GM18499 (cell line): Measurements from ENCODE around the gene ADGRG1.
A peak's percentile ranks its signal among the peaks of the same experiment; 100 is the strongest.

Experiments
- ATAC-seq: cut with Tn5 transposase; IDR thresholded peaks from one replicate; pipeline ENCODE4 v1.9.1; 2021; ENCODE audit warnings: moderate number of reproducible peaks; ENCODE audit not compliant: insufficient read depth, unreplicated experiment

Gene ADGRG1

DNA sequence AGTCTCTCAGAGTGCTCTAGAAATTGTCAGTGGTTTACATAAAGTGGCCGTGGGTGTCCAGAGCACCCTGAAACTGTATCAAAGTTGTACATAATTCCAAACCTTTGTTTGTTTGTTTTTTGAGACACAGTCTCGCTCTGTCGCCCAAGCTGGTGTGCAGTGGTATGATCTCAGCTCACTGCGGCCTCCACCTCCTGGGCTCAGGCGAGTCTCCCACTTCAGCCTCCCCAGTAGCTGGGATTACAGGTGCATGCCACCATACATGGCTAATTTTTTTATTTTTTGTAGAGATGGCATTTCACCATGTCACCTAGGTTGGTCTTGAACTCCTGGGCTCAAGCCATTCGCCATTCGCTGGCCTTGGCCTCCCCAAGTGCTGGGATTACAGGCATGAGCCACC is 24.3 kb upstream of the ADGRG1 start:
- ATAC-seq: no peak

DNA sequence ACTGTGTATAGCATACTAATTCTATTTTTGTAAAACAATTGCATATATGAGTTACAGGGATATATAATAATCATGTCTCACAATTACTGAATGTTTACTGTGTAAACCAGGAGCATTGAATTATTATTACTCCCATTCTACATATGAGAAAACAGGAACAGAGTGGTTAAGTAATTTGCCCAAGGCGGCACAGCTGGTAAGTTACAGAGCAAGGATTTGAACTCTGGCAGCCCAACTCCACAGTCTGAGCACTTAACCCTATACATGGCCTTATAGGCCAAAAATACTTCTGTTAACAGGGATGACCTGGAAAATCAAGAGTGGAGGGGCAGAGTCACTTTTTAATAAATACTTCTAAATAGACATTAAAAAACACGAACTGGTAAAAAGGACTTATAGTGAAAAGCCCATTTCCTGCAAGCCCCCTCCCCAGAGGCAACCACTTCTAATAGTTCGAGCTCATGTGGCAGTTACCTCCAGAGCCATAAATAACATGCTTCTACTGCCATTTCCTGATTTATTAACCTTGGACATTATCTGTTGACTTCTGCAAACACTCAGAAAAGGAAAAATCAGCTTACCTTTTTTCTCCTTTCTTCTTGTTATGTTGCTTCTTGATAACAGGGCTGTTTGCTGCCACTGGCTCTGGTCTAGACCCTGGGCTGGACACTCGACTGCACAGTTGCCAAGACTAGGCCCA is 22.1 kb upstream of the ADGRG1 start:
- ATAC-seq: no peak

GRCh38 chr16:57606847-57607501 is 21.5 kb upstream of the ADGRG1 start:
- no peak for ATAC-seq

DNA sequence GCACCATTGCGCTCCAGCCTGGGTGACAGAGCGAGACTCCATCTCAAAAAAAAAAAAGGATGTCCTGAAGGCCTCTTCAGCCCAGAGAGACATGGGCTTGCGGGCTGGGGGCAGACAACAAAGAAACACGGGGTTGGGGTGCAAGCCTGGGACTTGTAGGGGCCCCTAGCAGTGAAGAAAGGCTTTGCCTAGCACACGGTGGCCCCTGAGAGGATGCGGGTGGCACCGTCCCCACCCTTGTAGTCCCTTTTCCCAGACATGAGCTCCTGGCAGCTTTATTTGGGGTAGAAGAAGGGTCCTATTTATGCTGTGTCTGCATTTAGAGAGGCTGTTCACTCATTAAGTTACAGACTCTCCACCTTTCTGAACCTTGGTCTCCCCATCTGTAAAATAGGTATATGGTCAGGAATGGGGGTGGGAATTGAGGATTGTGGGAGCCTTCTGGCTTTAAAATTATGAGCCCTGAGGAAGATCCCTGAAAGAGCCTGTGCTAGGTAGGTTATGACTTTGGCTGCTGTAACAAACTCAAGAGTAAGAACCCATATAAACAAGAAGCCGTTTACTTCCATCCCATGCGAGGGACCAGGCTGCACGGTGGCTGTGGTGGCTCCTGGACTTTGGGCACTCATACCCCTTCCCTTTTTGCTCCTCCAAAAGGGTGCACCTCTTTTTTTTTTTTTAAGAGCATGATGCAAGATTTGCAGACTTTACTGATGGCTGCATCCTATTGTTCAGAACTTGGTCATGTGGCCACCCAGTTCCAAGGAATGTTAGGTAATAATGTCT is 20.6 kb upstream of the ADGRG1 start:
- ATAC-seq: no peak

DNA sequence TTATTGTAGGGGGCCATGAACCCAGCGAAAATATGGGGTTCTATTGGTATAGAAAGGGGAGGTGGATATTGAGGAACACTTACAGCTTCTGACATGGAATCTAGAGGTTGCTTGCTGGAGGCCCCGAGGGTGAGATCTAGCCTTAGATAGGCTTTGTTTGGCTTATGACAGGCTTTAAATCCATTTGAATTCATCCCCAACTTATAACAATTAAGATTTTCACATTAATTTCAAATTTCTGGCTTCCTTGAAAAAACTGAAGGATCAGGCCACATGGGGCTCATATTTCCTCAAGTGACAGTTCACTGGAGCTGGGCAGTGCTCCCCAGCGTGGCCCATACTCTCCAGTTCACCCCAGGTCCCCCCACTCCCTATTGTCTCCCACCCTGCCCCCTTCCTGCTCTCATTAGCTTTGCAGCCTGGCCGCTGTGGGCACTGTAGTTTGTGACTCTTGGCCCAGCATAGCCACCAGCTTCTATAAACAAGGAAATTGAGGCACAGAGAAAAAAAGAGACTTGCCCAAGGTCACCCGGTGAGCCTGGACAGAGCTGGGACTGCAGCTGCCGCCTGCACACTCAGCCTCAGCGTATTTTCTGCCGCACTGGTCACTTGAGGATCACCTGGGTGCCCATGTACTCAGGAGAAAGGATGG is 19.8 kb upstream of the ADGRG1 start:
- no peak for ATAC-seq

- ATAC-seq: peak; percentile 83
Measured at GRCh38 chr16:57609541-57610401, 18.7 kb upstream of the ADGRG1 start.

- ATAC-seq: no peak
Measured at GRCh38 chr16:57610611-57611010, 17.8 kb upstream of the ADGRG1 start.

GRCh38 chr16:57611181-57611580 is 17.2 kb upstream of the ADGRG1 start:
- no peak for ATAC-seq

- no peak for ATAC-seq
Measured at GRCh38 chr16:57611706-57612105, 16.7 kb upstream of the ADGRG1 start.

DNA sequence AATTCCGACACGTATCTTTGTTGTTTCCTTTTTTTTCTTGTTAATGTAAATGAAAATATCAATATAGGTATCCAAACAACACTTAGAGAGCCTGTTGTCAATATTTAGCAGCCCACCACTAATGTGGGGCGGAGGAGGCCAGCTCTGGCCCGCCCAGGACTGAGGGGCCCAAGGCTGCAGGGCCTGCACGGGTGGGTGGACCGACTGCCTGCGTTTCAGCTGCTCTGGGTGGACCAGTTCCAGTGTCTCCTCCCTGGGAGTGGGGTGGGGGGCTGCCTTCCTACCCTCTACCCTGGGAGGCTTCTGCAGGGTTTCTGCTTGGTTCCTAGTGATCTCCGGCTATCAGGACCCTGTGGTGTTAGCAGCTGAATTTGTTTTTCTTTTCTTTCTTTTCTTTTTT is 15.9 kb upstream of the ADGRG1 start:
- ATAC-seq: no peak

DNA sequence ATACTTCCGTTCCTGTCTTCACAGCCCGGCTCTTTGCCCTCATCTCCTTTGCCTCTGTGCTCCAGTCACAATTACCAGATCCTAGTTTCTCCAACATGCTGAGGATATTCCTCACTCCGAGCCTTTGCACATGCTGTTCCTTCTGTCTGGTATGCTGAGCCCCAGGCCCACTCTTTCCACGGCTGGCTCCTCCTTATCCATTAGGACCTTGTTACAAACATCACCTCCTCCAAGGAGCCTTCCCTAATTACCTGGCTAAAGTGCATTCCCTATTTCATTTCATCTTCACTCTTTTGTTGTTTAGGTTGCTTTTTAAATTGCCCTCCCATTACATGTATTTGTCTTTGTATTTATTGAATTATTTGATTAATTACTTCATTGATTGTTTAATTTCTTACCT is 14.9 kb upstream of the ADGRG1 start:
- ATAC-seq: no peak

DNA sequence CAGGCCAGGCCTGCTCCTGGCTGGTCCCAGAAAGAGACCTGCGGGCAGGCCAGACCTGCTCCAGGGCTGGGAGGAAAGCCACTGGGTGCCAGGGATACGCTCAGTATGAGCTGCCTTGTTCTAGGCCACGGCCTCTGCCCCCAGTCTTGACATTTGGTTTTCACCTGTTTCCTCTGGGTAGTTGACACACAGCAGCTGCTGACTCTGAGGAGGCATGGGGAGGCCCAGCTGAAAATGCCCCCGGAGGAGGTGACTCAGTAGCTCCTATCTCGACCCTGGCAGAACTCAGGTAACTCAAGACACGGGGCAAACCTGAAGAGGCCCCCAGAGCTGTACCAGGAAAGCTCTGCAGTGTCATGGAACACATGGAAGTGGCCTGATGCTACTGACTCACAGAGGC is 13.9 kb upstream of the ADGRG1 start:
- ATAC-seq: no peak

DNA sequence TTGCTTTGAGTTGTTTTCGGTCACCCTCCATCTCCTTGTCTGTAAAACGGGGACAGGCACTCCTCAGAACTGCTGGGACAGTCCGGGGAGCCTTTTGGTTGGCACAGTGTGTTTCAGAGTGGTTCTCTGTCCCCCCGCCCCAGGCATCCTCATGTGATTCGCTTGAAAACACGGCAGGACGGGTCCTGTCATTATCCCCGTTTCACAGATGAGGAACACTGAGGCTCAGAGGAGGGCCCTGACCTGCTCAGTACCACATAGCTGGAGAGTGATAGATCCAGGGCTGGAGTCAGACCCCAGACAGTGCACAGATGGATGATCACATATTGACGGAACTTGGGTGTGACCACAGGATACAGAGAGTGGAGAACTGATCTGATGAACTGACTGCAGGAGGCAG is 13.5 kb upstream of the ADGRG1 start:
- ATAC-seq: no peak

- ATAC-seq: no peak
Measured at GRCh38 chr16:57615813-57616212, 12.6 kb upstream of the ADGRG1 start.

GRCh38 chr16:57616241-57616640 is 12.2 kb upstream of the ADGRG1 start:
- ATAC-seq: no peak

- no peak for ATAC-seq
Measured at GRCh38 chr16:57616876-57617275, 11.6 kb upstream of the ADGRG1 start.

- ATAC-seq: no peak
Measured at GRCh38 chr16:57617604-57618111, 10.8 kb upstream of the ADGRG1 start.

- no peak for ATAC-seq
Measured at GRCh38 chr16:57618296-57619132, 9.9 kb upstream of the ADGRG1 start.

- ATAC-seq: no peak
Measured at GRCh38 chr16:57619133-57619605, 9.3 kb upstream of the ADGRG1 start.
